Activated T-helper 2 cell treated with anti-CD3 and anti-CD28 coated beads, Interferon-gamma antibody, Interleukin-2, Interleukin-4, amounts not matched to agents 10 μg/mL and 5 μg/mL and 100 μg/mL, durations not matched to agents 14 hours and 24 hours and 36 hours (primary cell): ENCODE results near the gene RBM17. TPM values are rescaled to one million over a fixed set of nuclear protein-coding genes. Genes with fewer than 3 reads are reported as not detected.

Experiments
- DNase-seq: peaks from one replicate; pipeline ENCODE4 v3.0.0; 2021; ENCODE audit warnings: low spot score
- H3K27ac Mint-ChIP-seq: one replicate; pipeline ENCODE4 v1.8.0; 2021; ENCODE audit warnings: mixed read lengths
- H3K27me3 Mint-ChIP-seq: one replicate; pipeline ENCODE4 v1.8.0; 2021; ENCODE audit warnings: low read depth, mixed read lengths
- H3K36me3 Mint-ChIP-seq: one replicate; pipeline ENCODE4 v1.8.0; 2021; ENCODE audit warnings: low read depth, mixed read lengths
- H3K4me1 Mint-ChIP-seq: one replicate; pipeline ENCODE4 v1.8.0; 2021; ENCODE audit warnings: low read depth, mixed read lengths
- H3K4me3 Mint-ChIP-seq: one replicate; pipeline ENCODE4 v1.8.0; 2021; ENCODE audit warnings: low read depth, mild to moderate bottlenecking, moderate library complexity, mixed read lengths
- H3K9me3 Mint-ChIP-seq: one replicate; pipeline ENCODE4 v1.8.0; 2021; ENCODE audit warnings: mixed read lengths
- intact Hi-C: fragments of 100-400 bp; cut with micrococcal nuclease; formaldehyde crosslinking; loops from one replicate; pipeline ENCODE4 v1.15.1; 2023
- total RNA-seq: library from RNA; stranded (reverse); gene quantifications from 2 replicates; pipeline ENCODE4 v1.2.3, GENCODE V29; 2022

The RBM17 gene
- total RNA-seq, 1 donor from 2014 or later = 266 TPM

GRCh38 chr10:6049031-6049400 is 39.8 kb upstream of the RBM17 start:
- H3K4me3 Mint-ChIP-seq = peak overlapping the region; percentile 85
- H3K36me3 Mint-ChIP-seq = peaks cover 92% of the 10 kb centered on the region
- no peak for DNase-seq
- H3K27ac Mint-ChIP-seq = peak overlapping the region; percentile 91
- H3K4me1 Mint-ChIP-seq = peaks cover 88% of the 10 kb centered on the region
- H3K9me3 Mint-ChIP-seq = no peaks in the 10 kb centered on the region
- intact Hi-C loops = no loop called here
- H3K27me3 Mint-ChIP-seq = no peaks in the 10 kb centered on the region

GRCh38 chr10:6050801-6051445 is 37.9 kb upstream of the RBM17 start:
- intact Hi-C loops = loop anchor here (2.0 to 10.0 kb wide), 6 partner anchors 18 to 2004 kb away; partner anchors contain the start of genes GATA3 and PRKCQ
- Mint-ChIP-seq H3K27me3 (no peaks in the 10 kb centered on the region), H3K4me3 (peak overlapping the region; percentile 85), H3K4me1 (peaks cover 83% of the 10 kb centered on the region), H3K36me3 (peaks cover 89% of the 10 kb centered on the region), H3K9me3 (no peaks in the 10 kb centered on the region), H3K27ac (peak overlapping the region; percentile 91)
- peak; percentile 90 for DNase-seq

- peaks cover 90% of the 10 kb centered on the region for H3K36me3 Mint-ChIP-seq
- peaks cover 83% of the 10 kb centered on the region for H3K4me1 Mint-ChIP-seq
- no peaks in the 10 kb centered on the region for H3K27me3 Mint-ChIP-seq
- peak; percentile 61 for DNase-seq
- no peaks in the 10 kb centered on the region for H3K9me3 Mint-ChIP-seq
- intact Hi-C loops = loop anchor here (1.0 to 10.0 kb wide), 6 partner anchors 10 to 2002 kb away; partner anchors contain the start of genes GATA3, IL2RA and PRKCQ
- H3K4me3 Mint-ChIP-seq = peak overlapping the region; percentile 79
- peak overlapping the region; percentile 91 for H3K27ac Mint-ChIP-seq
These were observed 36.3 kb upstream of the RBM17 start for GRCh38 chr10:6052247-6053221.

GRCh38 chr10:6053303-6053702 is 35.5 kb upstream of the RBM17 start:
- Mint-ChIP-seq H3K27me3 (no peaks in the 10 kb centered on the region), H3K36me3 (peaks cover 91% of the 10 kb centered on the region), H3K9me3 (no peaks in the 10 kb centered on the region), H3K27ac (peak overlapping the region; percentile 91), H3K4me1 (peaks cover 84% of the 10 kb centered on the region), H3K4me3 (peak overlapping the region; percentile 79)
- no peak for DNase-seq
- intact Hi-C loops = loop anchor here (5.0 to 10.0 kb wide), 3 partner anchors 529 to 2001 kb away; partner anchors contain the start of genes GATA3 and PRKCQ

- H3K4me1 Mint-ChIP-seq = peaks cover 83% of the 10 kb centered on the region
- H3K36me3 Mint-ChIP-seq = peaks cover 91% of the 10 kb centered on the region
- no peaks in the 10 kb centered on the region for H3K27me3 Mint-ChIP-seq
- peak overlapping the region; percentile 96 for H3K27ac Mint-ChIP-seq
- H3K9me3 Mint-ChIP-seq = no peaks in the 10 kb centered on the region
- intact Hi-C loops = loop anchor here (5.0 to 10.0 kb wide), 3 partner anchors 528 to 2001 kb away; partner anchors contain the start of genes GATA3 and PRKCQ
- H3K4me3 Mint-ChIP-seq = peak overlapping the region; percentile 85
- peak; percentile 18 for DNase-seq
These were observed 34.8 kb upstream of the RBM17 start for GRCh38 chr10:6053816-6054631.

- Mint-ChIP-seq H3K9me3 (no peaks in the 10 kb centered on the region), H3K4me1 (peaks cover 80% of the 10 kb centered on the region), H3K27me3 (no peaks in the 10 kb centered on the region), H3K36me3 (peaks cover 91% of the 10 kb centered on the region), H3K27ac (peak overlapping the region; percentile 96), H3K4me3 (peak overlapping the region; percentile 85)
- DNase-seq = peak; percentile 7
- intact Hi-C loops = loop anchor here (5.0 to 10.0 kb wide), 3 partner anchors 527 to 2000 kb away; partner anchors contain the start of genes GATA3 and PRKCQ
These were observed 34.0 kb upstream of the RBM17 start for GRCh38 chr10:6054884-6055283.

- H3K27me3 Mint-ChIP-seq = no peaks in the 10 kb centered on the region
- peaks cover 71% of the 10 kb centered on the region for H3K4me1 Mint-ChIP-seq
- H3K4me3 Mint-ChIP-seq = peak overlapping the region; percentile 97
- peak overlapping the region; percentile 97 for H3K27ac Mint-ChIP-seq
- intact Hi-C loops = loop anchor here (10.0 kb wide), 2 partner anchors 611 to 1999 kb away; partner anchors contain the start of gene GATA3
- DNase-seq = peak; percentile 3
- H3K36me3 Mint-ChIP-seq = peaks cover 91% of the 10 kb centered on the region
- H3K9me3 Mint-ChIP-seq = no peaks in the 10 kb centered on the region
These were observed 32.9 kb upstream of the RBM17 start for GRCh38 chr10:6055929-6056328.

- H3K9me3 Mint-ChIP-seq = no peaks in the 10 kb centered on the region
- H3K27ac Mint-ChIP-seq = peak overlapping the region; percentile 97
- H3K4me3 Mint-ChIP-seq = peak overlapping the region; percentile 97
- H3K4me1 Mint-ChIP-seq = peaks cover 68% of the 10 kb centered on the region
- peak; percentile 7 for DNase-seq
- H3K27me3 Mint-ChIP-seq = no peaks in the 10 kb centered on the region
- intact Hi-C loops = loop anchor here (10.0 kb wide), 2 partner anchors 612 to 1998 kb away; partner anchors contain the start of gene GATA3
- peaks cover 94% of the 10 kb centered on the region for H3K36me3 Mint-ChIP-seq
These were observed 32.3 kb upstream of the RBM17 start for GRCh38 chr10:6056411-6057135.

GRCh38 chr10:6058682-6059475 is 30.0 kb upstream of the RBM17 start:
- Mint-ChIP-seq H3K4me3 (peak overlapping the region; percentile 97), H3K36me3 (peaks cover 82% of the 10 kb centered on the region), H3K9me3 (no peaks in the 10 kb centered on the region), H3K27ac (peak overlapping the region; percentile 97), H3K27me3 (no peaks in the 10 kb centered on the region), H3K4me1 (peaks cover 55% of the 10 kb centered on the region)
- intact Hi-C loops = loop anchor here (1.0 to 10.0 kb wide), 4 partner anchors 14 to 1996 kb away; partner anchors contain the start of gene GATA3
- no peak for DNase-seq

- H3K9me3 Mint-ChIP-seq = no peaks in the 10 kb centered on the region
- DNase-seq = no peak
- H3K27me3 Mint-ChIP-seq = no peaks in the 10 kb centered on the region
- peaks cover 76% of the 10 kb centered on the region for H3K36me3 Mint-ChIP-seq
- peaks cover 54% of the 10 kb centered on the region for H3K4me1 Mint-ChIP-seq
- intact Hi-C loops = loop anchor here (2.0 to 10.0 kb wide), 3 partner anchors 23 to 1995 kb away; partner anchors contain the start of gene GATA3
- H3K4me3 Mint-ChIP-seq = peak overlapping the region; percentile 97
- H3K27ac Mint-ChIP-seq = peak overlapping the region; percentile 97
These were observed 29.3 kb upstream of the RBM17 start for GRCh38 chr10:6059506-6059905.

- H3K4me3 Mint-ChIP-seq = peak overlapping the region; percentile 97
- peaks cover 58% of the 10 kb centered on the region for H3K4me1 Mint-ChIP-seq
- peaks cover 67% of the 10 kb centered on the region for H3K36me3 Mint-ChIP-seq
- intact Hi-C loops = loop anchor here (10.0 kb wide), 1 partner anchor 444 kb away; no protein-coding TSS in a partner anchor
- DNase-seq = no peak
- H3K9me3 Mint-ChIP-seq = peaks cover 4% of the 10 kb centered on the region
- H3K27me3 Mint-ChIP-seq = no peaks in the 10 kb centered on the region
- peak overlapping the region; percentile 97 for H3K27ac Mint-ChIP-seq
These were observed 27.8 kb upstream of the RBM17 start for GRCh38 chr10:6061056-6061455.
